Measurements from ENCODE around the gene KRTAP10-3.

KRTAP10-3 gene

GRCh38 chr21:44544566-44544965 is 14.0 kb downstream of the KRTAP10-3 start:
- no peak for DNase-seq

- DNase-seq, result no peak
Measured at GRCh38 chr21:44542716-44543115, 15.9 kb downstream of the KRTAP10-3 start.

DNA sequence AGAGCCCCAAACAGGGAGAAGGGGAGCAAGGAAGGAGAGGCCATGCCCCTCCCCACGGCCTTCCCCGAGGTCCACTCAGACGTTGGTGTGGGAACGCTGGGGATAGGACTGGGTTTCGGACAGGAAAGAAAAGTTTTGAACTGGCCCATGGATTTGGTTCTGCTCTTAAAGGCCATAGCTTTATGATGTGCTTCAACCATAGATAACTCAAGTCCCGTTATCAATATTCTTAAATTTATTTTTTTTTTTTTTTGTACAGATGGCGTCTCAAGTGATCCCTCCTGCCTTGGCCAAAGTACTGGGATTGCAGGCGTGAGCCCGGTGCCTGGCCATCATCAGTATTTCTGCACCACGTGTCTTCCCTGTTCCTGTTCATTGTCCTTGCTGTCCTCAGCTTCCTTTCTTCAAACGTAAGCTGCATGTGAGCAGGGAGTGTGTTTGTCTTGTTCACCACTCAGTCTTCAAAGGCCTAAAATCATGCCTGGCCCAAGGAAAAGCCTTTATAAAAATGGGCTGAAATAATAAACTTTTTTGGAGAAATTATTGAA is 17.8 kb downstream of the KRTAP10-3 start:
- no peak for DNase-seq

GRCh38 chr21:44539991-44540666 is 18.5 kb downstream of the KRTAP10-3 start, which contains the start of gene KRTAP10-1:
Gene KRTAP10-1 (minus strand): TSS chr21:44540195. CDS start chr21:44540150, 45 bp downstream.
- no peak for DNase-seq

GRCh38 chr21:44539046-44539445 is 19.5 kb downstream of the KRTAP10-3 start:
- DNase-seq, result no peak

- no peak for DNase-seq
Measured at GRCh38 chr21:44537930-44538911, 20.4 kb downstream of the KRTAP10-3 start.

DNA sequence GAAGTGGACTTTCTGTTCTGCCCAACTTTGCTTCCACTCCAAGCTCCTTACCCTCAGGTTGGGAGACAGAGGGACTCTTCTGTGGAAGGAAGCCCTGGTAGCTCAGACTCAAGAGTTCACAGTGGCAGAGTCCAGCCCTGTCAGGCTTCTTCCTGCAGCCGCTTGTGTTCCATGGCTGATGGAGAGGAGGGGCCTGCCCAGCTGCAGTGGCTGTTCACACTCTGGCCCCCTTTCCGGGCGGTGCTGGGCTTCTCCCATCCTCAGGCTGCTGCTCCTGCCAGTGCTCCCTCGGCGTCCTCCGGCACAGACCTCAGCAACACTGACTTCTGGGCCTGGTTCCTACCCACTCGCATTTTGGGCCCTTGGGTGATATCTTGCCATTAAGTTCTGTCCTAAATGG is 22.6 kb downstream of the KRTAP10-3 start:
- DNase-seq, result no peak

DNA sequence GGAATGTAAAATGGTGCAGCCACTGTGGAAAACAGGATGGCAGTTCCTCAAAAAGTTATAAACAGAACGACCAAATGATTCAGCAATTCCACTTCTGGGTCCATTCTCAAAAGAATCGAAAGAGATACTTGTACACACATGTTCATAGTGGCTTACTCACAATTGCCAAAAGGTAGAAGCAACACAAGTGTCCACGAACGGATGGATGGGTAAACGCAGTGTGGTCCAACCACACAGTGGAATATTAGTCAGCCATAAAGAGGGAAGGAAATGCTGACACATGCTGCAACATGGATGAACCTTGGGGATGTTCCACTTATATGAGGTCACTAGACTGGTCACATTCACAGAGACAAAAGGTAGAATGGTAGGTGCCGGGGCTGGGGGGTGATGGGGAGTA is 23.9 kb downstream of the KRTAP10-3 start:
- DNase-seq, result no peak

- no peak for DNase-seq
Measured at GRCh38 chr21:44533891-44534627, 24.5 kb downstream of the KRTAP10-3 start.

GRCh38 chr21:44533121-44533890 is 25.3 kb downstream of the KRTAP10-3 start:
- DNase-seq, result no peak

DNA sequence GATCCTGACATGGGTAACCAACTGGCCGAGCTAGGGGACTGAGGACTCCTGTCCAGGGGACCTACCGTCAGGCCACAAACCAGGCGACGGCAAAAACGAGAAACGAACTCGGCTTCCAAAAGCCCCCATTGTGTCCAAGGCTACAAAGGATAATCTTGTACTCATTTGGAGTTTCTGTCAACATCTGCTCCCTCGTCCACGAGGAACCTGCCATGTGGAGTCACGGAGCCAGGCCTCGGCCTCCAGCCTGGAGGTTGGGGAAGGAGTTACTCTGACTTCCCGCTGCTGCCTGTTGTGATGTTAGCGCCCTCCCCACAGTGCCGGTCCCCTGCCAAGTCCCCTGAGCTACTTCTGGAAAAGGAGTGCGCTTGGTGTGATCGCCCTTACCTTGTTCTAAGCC is 25.9 kb downstream of the KRTAP10-3 start:
- DNase-seq, result no peak

DNA sequence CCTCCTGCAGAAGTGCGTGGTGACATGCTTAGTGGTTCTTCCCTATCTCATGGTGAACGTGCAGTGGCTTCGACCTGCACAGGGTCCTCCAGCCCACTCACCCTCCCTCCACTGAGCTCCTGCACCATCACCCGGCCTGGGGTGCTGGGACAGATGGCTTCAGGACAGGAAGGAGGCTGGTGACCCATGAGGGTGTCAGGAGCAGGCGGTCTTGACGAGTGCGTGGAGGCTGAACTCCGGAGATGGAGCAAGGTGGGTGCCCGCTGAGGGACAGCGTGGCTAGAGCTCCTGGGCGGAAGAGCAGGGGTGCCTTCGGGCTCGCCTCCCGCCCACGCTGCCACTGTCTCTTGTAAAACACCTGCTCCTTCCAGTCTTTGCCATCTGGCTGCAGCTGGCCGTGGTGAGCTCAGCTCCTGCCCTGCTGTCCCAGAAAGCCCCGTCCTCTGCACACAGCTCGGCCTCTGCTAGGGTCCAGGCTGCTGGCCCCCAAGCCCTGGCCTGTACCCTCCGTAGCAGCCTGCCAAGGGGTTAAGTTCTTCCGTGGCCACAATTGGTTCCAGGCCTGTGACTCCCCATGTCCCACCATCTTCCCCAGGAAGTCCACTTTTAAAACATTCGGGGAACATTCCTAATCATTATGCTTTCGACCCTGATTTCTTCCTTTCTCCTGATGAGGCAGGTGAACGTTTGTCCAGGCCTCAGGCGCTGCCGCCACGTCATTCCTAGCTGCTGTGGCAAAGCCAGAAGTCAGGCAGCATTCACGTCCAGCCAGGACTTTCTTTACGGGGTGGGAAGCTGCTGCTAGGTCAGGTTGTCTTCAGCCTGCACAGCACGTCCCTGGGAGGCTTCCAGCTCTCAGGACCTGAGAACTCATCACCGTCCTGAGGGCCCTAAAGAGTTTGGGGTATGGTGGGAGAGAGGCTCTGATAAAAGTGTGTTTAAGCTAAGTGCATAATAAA is 26.7 kb downstream of the KRTAP10-3 start:
- DNase-seq, result no peak

DNA sequence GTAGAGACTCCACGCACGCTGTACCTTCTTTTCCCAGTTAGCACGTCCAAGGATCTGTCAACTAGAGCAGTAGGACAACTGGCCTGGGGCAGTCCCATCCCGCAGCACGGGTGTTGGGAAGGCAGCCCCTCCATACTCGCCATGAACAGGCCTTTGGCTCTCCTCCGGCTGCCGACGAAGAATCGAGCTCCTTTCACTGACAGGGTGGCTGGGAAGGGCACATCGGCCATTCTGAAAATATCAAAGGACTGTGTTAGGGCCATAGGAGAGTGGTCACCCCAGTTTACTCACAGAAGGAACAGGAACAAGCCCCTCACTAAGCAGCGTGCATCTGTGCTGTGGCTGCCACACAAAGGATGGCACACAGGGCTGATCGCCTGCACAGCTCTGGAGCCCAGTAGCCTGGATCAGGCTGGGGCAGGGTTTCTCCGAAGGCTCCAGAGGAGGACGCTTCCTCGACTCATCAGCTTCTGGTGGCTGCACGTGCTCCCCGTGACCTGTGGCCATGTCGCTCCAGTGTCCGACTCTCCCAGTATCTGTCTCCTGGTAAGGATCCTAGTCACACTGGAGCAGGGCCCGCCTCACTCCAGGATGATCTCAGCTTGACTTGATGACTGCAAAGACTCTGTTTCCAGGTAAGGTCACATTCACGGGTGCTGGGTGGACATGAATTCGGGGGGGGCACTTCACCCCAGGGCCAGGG is 27.5 kb downstream of the KRTAP10-3 start:
- no peak for DNase-seq

DNA sequence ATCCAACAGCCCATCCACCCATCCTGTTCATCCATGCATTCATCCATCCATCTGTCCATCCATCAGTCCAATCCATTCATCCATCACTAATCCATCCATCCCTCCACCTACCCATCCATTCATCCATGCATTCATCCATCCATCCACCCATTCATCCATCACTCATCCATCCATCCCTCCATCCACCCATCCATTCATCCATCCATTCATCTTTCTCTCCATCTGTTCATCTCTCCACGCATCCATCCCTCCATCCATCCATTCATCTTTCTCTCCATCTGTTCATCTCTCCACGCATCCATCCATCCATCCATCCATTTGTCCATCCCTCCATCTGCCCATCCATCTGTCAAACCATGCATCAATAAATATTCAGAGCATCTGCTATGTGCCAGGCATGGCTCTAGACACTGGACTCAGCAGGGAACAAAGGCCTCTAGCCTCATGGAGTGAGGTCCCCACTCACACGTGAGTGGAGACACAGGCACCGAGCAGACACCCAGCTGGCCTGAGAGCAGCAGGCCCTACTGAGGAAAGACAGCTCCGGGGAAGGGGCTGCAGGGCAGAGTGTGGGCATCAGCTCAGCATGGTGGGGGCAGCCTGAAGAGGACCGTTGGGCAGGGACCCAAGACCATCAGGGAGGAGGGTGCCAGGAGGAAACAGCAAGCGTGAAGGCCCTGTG is 28.2 kb downstream of the KRTAP10-3 start:
- DNase-seq, result no peak

GRCh38 chr21:44529503-44530125 is 29.0 kb downstream of the KRTAP10-3 start:
- DNase-seq, result no peak

GRCh38 chr21:44529011-44529421 is 29.6 kb downstream of the KRTAP10-3 start:
- DNase-seq, result no peak

GRCh38 chr21:44528634-44528995 is 30.0 kb downstream of the KRTAP10-3 start:
- DNase-seq, result no peak

GRCh38 chr21:44527983-44528633 is 30.5 kb downstream of the KRTAP10-3 start:
- DNase-seq, result no peak
